Measurements from ENCODE around the gene APOC3.

GRCh38 chr11:116871248-116871647 is 41.5 kb downstream of the APOC3 start:
- TF ChIP-seq, protein P1, sequence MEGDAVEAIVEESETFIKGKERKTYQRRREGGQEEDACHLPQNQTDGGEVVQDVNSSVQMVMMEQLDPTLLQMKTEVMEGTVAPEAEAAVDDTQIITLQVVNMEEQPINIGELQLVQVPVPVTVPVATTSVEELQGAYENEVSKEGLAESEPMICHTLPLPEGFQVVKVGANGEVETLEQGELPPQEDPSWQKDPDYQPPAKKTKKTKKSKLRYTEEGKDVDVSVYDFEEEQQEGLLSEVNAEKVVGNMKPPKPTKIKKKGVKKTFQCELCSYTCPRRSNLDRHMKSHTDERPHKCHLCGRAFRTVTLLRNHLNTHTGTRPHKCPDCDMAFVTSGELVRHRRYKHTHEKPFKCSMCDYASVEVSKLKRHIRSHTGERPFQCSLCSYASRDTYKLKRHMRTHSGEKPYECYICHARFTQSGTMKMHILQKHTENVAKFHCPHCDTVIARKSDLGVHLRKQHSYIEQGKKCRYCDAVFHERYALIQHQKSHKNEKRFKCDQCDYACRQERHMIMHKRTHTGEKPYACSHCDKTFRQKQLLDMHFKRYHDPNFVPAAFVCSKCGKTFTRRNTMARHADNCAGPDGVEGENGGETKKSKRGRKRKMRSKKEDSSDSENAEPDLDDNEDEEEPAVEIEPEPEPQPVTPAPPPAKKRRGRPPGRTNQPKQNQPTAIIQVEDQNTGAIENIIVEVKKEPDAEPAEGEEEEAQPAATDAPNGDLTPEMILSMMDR (optimal IDR thresholded peaks at IDR 0.05 in 1 of 3, IDR thresholded peaks at IDR 0.05 in 1 of 3, conservative IDR thresholded peaks at IDR 0.05 in 1 of 3; ENCODE audit: extremely low read depth in 1 of 3, insufficient read depth in 2 of 3, low read length in 3 of 3): no peak
- TF ChIP-seq EZH2 (IDR thresholded peaks at IDR 0.05; ENCODE audit: low read length): no peak

All from keratinocyte (primary cell).